Measurements from ENCODE around the gene PTK6.

The PTK6 gene

GRCh38 chr20:63543131-63543530, 6.0 kb upstream of the PTK6 start:
- no peak for DNase-seq (ENCODE audit: low spot score)

- DNase-seq (ENCODE audit: low spot score): no peak
Measured at GRCh38 chr20:63542696-63543095, 5.5 kb upstream of the PTK6 start.

- DNase-seq (ENCODE audit: low spot score): no peak
Measured at GRCh38 chr20:63542031-63542559, 4.9 kb upstream of the PTK6 start.

- no peak for DNase-seq (ENCODE audit: low spot score)
Measured at GRCh38 chr20:63541371-63541770, 4.2 kb upstream of the PTK6 start.

- DNase-seq (ENCODE audit: low spot score): peak; percentile 32
Measured at GRCh38 chr20:63540417-63541186, 3.4 kb upstream of the PTK6 start.

GRCh38 chr20:63539441-63540370, 2.5 kb upstream of the PTK6 start:
- DNase-seq (ENCODE audit: low spot score): no peak

- no peak for DNase-seq (ENCODE audit: low spot score)
Measured at GRCh38 chr20:63539092-63539430, 1.9 kb upstream of the PTK6 start.

GRCh38 chr20:63538204-63539091, 1.3 kb upstream of the PTK6 start:
- DNase-seq (ENCODE audit: low spot score): peak; percentile 73

GRCh38 chr20:63537525-63538203, 488 bp upstream of the PTK6 start:
- DNase-seq (ENCODE audit: low spot score): peak; percentile 99

GRCh38 chr20:63536241-63536977, 767 bp downstream of the PTK6 start:
- peak; percentile 87 for DNase-seq (ENCODE audit: low spot score)

- DNase-seq (ENCODE audit: low spot score): no peak
Measured at GRCh38 chr20:63534831-63535651, 2.1 kb downstream of the PTK6 start.

GRCh38 chr20:63534427-63534830, 2.7 kb downstream of the PTK6 start:
- no peak for DNase-seq (ENCODE audit: low spot score)

GRCh38 chr20:63533871-63534393, 3.2 kb downstream of the PTK6 start:
- DNase-seq (ENCODE audit: low spot score): no peak

GRCh38 chr20:63533388-63533787, 3.8 kb downstream of the PTK6 start:
- no peak for DNase-seq (ENCODE audit: low spot score)

- DNase-seq (ENCODE audit: low spot score): no peak
Measured at GRCh38 chr20:63532449-63532971, 4.7 kb downstream of the PTK6 start.

- DNase-seq (ENCODE audit: low spot score): no peak
Measured at GRCh38 chr20:63531686-63532448, 5.3 kb downstream of the PTK6 start.

GRCh38 chr20:63530788-63531160, 6.4 kb downstream of the PTK6 start:
- no peak for DNase-seq (ENCODE audit: low spot score)
